Activated CD4-positive, alpha-beta T cell treated with anti-CD3 and anti-CD28 coated beads, Interleukin-2, amount 50 U/mL, for 48 hours (primary cell): ENCODE results near the gene CRX.
"Not testable (repeated sequence)": the region's sequence is repeated elsewhere in the genome, so short reads cannot be mapped to it uniquely, and the experiment has no call there.

Experiments used
- DNase-seq, 2 experiments: peaks; one replicate each; pipeline ENCODE4 v3.0.0-alpha.2; 2020

The CRX gene

DNA sequence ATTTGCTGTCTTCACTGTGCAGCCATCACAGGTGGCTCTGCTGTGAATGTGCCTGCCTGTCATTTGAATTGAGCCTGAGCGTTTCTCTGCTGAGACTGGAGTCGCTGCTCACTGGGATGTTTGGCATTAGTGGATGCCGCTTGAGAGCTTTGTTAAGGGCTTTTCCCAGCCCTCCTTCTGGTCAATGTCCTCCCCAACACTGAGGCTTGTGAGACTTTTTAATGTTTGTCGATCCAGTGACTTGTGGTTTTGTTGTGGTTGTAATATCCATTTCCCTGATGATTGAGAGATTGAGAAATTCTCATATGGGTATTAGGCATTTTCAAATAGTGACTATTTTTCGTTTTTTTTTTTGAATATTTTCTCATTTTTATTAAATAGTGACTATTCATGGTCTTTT, 39.9 kb downstream of the CRX start:
- DNase-seq = no peak

GRCh38 chr19:47863514-47863936, 41.8 kb downstream of the CRX start:
- peak; percentile 93 to 94 for DNase-seq

DNA sequence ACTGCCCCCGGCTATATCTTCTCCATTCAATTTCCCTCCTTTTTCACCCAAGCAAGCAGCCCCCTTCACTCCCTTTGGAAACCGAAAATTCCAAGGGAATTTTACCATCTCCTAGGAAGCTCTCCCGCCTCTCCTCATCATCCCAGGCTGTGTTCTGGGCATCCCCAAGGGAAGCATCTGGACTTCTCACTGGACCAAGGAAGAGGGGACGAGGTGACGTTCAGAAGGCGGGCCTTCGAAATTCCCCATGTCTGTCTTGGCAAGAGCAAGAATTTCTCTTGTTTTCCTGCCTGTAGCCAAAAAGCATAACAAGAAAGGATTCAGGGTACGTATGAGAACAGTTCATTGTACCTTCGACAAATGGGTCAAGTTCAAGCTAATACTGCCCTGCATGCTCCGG, 43.4 kb downstream of the CRX start:
- no peak for DNase-seq

DNA sequence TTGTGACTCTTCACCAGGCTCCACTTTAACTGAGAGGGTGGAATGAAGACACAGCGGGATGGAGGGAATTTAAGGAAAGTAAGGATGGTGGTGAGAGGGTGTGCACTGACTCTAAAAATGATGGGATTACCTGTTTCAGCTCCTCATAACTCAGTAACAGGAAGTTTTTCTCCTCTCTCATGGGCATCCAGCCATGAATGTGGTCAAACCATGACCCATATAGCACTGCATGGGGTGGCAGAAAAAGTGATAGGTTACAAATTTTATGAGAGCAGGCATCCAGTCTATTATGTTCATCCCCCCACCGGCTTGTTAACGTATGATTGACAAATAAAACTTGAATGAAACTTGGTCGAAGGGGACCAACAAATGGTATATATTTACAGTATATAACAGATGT, 57.2 kb downstream of the CRX start:
- DNase-seq = no peak

DNA sequence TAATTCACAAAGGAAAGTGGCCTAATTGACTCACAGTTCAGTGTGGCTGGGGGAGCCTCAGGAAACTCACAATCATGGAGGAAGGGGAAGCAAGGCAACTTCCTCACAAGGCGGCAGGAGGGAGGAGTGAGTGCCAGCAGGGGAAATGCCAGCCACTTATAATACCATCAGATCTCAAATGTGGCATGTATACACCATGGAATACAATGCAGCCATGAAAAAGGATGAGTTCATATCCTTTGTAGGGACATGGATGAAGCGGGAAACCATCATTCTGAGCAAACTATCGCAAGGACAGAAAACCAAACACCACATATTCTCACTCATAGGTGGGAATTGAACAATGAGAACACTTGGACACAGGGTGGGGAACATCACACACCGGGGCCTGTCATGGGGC, 57.6 kb downstream of the CRX start:
- not testable (repeated sequence) for DNase-seq

GRCh38 chr19:47881757-47882156, 60.0 kb downstream of the CRX start:
- DNase-seq = no peak

DNA sequence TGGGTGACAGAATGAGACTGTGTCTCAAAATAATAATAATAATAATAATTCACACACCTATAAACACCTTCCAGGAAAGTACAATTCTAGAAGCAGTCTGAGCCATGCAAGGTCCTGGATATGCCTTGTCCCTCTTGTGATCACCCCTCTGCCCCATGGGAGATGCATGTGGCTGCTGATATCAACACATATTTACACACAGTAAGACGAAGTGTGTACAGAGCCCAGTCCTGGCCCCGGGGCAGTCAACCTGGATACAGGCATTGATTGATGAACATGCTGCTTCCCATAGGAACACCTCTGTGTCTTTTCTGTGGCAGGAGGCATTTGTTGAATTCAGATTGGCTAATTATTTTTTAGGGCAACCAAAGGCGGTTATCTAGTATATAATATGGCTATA, 61.2 kb downstream of the CRX start:
- DNase-seq = no peak

DNA sequence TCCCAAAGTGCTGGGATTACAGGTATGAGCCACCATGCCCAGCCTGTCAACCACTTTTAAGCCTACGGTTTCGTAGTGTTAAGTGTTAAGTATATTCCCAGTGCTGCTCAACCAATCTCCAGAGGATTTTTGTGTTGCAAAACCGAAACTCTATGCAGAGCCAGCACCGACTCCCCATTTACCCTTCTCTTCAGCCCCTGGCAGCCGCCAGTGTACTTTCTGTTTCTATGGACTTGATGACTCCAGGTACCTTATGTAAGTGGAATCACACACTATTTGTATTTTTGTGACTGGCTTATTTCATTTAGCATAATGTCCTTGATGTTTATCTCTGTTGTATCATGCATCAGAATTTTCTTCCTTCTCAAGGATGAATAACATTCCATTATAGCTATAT, 63.3 kb downstream of the CRX start:
- DNase-seq = no peak

GRCh38 chr19:47886010-47886559, 64.3 kb downstream of the CRX start, which contains the start of gene SULT2A1:
Gene SULT2A1 (minus strand): TSS chr19:47886315. CDS start chr19:47886257, 58 bp downstream.
- no peak for DNase-seq

DNA sequence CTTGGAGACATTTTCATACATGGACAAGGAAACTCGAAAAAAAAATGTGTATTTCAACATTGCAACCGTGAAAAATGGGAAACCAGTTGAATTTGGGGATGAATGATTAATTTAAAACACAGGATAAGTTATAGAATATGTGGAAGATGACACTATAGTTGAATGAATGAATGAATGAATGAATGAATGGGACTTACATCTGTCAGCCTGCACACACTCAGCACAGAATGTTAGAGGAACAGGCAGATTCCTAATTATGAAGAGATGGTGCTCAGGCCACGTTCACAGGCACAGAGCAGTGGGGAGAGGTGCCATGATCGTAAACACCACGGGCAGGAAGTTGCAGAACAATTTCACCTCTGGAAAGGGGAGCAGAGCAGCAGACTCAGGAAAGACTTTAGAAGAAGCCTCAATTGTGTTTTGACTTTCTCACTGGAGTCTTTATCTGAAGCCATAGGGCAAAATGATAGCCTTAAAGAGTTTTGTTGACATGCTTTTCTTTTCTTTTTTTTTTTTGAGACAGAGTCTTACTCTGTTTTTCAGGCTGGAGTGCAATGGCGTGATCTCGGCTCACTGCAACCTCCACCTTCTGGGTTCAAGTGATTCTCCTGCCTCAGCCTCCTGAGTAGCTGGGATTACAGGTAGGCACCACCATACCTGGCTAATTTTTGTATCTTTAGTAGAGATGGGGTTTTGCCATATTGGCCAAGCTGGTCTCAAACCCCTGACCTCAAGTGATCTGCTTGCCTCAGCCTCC, 69.3 kb downstream of the CRX start:
- DNase-seq = no peak

- no peak for DNase-seq
These were observed 69.8 kb downstream of the CRX start for GRCh38 chr19:47891622-47891922.

DNA sequence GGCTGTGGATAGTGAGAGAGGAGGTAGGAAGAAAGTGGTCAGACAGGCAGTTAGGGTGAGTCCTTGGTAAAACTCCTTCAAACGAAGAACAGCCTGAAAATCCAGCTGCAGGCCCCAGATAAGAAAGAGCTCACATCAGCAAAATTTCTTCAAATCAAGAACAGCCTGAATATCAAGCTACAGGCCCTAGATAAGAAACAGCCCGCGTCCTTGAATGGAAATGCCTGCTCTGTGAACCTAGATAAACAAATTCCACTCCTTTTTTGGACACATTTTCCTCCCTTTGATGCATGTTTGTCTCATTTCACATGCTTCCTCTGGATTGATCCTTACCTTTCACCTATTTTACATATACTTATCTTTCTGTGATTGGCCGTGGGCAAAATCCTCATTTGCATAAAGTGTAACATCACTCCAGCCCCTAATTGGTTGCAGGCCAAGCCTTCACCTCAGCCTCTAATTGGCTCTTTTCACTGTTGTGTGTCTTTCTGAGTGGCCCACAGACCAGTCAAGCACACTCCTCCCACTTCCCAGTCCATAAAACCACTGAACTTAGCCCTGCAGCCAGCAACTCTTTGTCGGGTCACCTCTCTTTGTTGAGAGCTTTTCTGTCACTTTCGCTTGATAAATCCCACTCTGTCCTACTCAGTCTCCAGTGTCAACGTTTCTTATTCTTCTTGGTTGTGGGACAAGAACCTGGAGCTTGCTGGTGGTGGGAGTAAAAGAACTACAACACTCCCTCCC, 70.4 kb downstream of the CRX start:
- DNase-seq = no peak
